Cardiac septum (tissue), 1 donor: ENCODE measurements around the gene GPRC5D. TPM values are rescaled to one million over a fixed set of nuclear protein-coding genes. Genes with fewer than 3 reads are reported as not detected.

Source experiments
- DNase-seq: peaks from one replicate; pipeline ENCODE4 v3.0.0-alpha.2; 2020; ENCODE audit warnings: low spot score
- intact Hi-C: fragments of 100-400 bp; cut with DNase I; formaldehyde crosslinking; loops from one replicate; pipeline ENCODE4 v1.14.0; 2022
- total RNA-seq: library from RNA; stranded (reverse); fragmentation: NEBNext Ultra II Directional; extraction: Animal tissue kit (Norgen Biotek cat#: 25700); gene quantifications from one replicate; pipeline ENCODE4 v1.2.1, GENCODE V29; 2021
- donor health status: DM: no; HTN: no; CAD: no.

Gene GPRC5D
- total RNA-seq, 1 donor from 2014 or later, result not detected

- intact Hi-C loops, result no loop called here
Measured at GRCh38 chr12:12943586-12944260, 8.2 kb downstream of the GPRC5D start.

GRCh38 chr12:12941450-12942350 lies 10.3 kb downstream of the GPRC5D start:
- DNase-seq, result no peak
- intact Hi-C loops, result no loop called here

More at GRCh38 chr12:12943586-12944260, 8.2 kb downstream of the GPRC5D start:
- DNase-seq, result no peak

GRCh38 chr12:12939888-12940287 lies 12.1 kb downstream of the GPRC5D start:
- intact Hi-C loops, result no loop called here
- no peak for DNase-seq

- DNase-seq, result no peak
- intact Hi-C loops, result no loop called here
Measured at GRCh38 chr12:12938541-12938940, 13.4 kb downstream of the GPRC5D start.

- intact Hi-C loops, result no loop called here
- DNase-seq, result no peak
Measured at GRCh38 chr12:12936983-12937491, 14.9 kb downstream of the GPRC5D start.

GRCh38 chr12:12934556-12934955 lies 17.4 kb downstream of the GPRC5D start:
- DNase-seq, result no peak
- intact Hi-C loops, result no loop called here

- DNase-seq, result no peak
- intact Hi-C loops, result no loop called here
Measured at GRCh38 chr12:12933742-12934141, 18.2 kb downstream of the GPRC5D start.

GRCh38 chr12:12930633-12931219 lies 21.2 kb downstream of the GPRC5D start:
- intact Hi-C loops, result no loop called here
- no peak for DNase-seq

GRCh38 chr12:12929696-12930095 lies 22.3 kb downstream of the GPRC5D start:
- intact Hi-C loops, result no loop called here
- DNase-seq, result no peak

- intact Hi-C loops, result no loop called here
- DNase-seq, result peak; percentile 82
Measured at GRCh38 chr12:12927211-12928079, 24.5 kb downstream of the GPRC5D start.

- intact Hi-C loops, result no loop called here
Measured at GRCh38 chr12:12926571-12927071, 25.3 kb downstream of the GPRC5D start.

GRCh38 chr12:12925388-12925787 lies 26.6 kb downstream of the GPRC5D start:
- intact Hi-C loops, result no loop called here
- no peak for DNase-seq

More at GRCh38 chr12:12926571-12927071, 25.3 kb downstream of the GPRC5D start:
- no peak for DNase-seq

- no peak for DNase-seq
- intact Hi-C loops, result no loop called here
Measured at GRCh38 chr12:12924169-12924568, 27.8 kb downstream of the GPRC5D start.

- intact Hi-C loops, result no loop called here
- DNase-seq, result no peak
Measured at GRCh38 chr12:12922978-12923377, 29.0 kb downstream of the GPRC5D start.

- no peak for DNase-seq
- intact Hi-C loops, result no loop called here
Measured at GRCh38 chr12:12922191-12922616, 29.8 kb downstream of the GPRC5D start.

GRCh38 chr12:12919666-12920435 lies 32.1 kb downstream of the GPRC5D start:
- DNase-seq, result no peak
- intact Hi-C loops, result loop anchor here (5.0 to 10.0 kb wide), 2 partner anchors 175 to 312 kb away; no protein-coding TSS in a partner anchor

GRCh38 chr12:12918781-12919389 lies 33.1 kb downstream of the GPRC5D start:
- intact Hi-C loops, result loop anchor here (5.0 to 10.0 kb wide), 2 partner anchors 176 to 313 kb away; no protein-coding TSS in a partner anchor
- DNase-seq, result no peak

- DNase-seq, result no peak
- intact Hi-C loops, result loop anchor here (2.0 to 10.0 kb wide), 3 partner anchors 177 to 315 kb away; no protein-coding TSS in a partner anchor
Measured at GRCh38 chr12:12917517-12917916, 34.5 kb downstream of the GPRC5D start.
